GM21390 (cell line): ENCODE results near the gene HOXA1.
"Not testable (repeated sequence)": the region's sequence is repeated elsewhere in the genome, so short reads cannot be mapped to it uniquely, and the experiment has no call there.

Experiments
- ATAC-seq: cut with Tn5 transposase; IDR thresholded peaks from one replicate; pipeline ENCODE4 v1.9.1; 2021; ENCODE audit not compliant: unreplicated experiment

Gene HOXA1

DNA sequence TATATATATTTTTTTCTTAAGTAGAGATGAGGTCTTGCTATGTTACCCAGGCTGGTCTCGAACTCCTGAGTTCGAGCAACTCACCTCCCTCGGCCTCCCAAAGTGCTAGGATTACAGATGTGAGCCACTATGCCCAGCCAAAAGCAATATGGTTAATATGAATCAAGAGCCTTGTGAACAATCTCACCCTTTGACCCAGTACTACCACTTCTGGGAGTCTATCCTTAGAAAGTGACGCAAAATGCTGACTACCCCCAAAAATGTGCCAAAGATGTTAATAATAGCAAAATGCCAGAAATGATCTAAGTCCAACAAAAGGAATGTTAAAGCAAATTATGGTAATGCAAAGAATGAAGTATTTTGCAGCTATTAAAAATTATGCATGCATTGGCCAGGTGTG, 44.3 kb downstream of the HOXA1 start:
- ATAC-seq, result no peak

DNA sequence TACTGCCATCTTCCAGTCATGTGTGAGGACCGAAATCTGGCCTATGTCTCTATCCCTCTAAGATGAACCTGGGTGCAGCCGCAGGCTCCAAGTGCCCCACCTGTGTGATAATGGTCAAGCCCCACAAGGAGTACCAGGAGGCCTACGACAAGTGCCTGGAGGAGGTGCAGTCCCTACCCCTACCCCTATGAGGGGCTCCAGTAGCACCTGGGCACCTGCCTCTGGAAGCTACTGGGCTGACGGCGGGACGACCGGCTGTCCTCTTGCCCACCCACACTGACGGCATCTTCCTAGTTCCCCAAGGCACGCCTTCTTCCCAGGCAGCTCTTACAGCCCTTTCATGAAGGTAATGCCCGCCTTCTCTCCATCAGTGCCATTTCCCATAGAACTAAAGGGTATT, 47.4 kb downstream of the HOXA1 start:
- ATAC-seq, result no peak

DNA sequence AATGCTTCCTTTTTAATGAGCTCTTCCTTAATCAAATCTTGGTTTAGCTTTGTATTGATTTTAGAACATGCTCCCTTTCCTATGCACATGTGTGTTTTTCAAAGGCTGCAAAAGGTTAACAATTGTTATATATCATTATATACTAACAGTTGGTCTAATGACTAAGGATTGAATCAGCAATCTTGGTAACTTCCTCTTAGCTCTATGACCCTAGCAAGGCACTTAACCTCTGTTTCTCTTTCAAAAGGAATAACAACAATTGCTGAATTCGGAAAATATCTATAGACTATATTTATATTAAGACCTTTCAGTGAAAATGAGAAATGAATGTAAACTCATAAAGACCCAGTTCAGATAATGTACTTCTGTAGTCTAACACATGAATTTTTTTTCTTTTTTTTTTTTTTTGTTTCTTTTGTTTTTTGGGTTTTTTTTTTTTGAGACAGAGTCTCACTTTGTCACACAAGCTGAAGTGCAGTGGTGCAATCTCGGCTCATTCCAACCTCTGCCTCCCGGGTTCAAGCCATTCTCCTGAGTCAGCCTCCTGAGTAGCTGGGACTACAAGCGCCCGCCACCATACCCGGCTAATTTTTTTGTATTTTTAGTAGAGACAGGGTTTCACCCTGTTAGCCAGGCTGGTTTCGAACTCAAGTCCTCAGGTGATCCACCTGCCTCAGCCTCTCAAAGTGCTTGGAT, 48.8 kb downstream of the HOXA1 start:
- ATAC-seq, result no peak

DNA sequence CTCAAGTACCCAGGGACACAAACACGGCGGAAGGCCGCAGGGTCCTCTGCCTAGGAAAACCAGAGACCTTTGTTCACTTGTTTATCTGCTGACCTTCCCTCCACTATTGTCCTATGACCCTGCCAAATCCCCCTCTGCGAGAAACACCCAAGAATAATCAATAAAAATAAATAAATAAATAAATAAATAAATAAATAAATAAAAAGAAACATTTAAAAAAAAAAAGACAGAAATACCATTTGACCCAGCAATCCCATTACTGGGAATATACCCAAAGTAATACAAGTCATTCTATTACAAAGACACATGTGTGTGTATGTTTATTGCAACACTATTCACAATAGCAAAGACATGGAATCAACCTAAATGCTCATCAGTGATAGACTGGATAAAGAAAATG, 49.8 kb downstream of the HOXA1 start:
- not testable (repeated sequence) for ATAC-seq

DNA sequence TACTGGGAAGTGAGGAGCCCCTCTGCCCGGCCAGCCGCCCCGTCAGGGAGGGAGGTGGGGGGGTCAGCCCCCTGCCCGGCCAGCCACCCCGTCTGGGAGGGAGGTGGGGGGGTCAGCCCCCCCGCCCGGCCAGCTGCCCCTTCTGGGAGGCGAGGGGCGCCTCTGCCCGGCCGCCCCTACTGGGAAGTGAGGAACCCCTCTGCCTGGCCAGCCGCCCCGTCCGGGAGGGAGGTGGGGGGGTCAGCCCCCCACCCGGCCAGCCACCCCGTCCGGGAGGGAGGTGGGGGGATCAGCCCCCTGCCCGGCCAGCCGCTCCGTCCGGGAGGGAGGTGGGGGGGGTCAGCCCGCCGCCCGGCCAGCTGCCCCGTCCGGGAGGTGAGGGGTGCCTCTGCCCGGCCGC, 50.7 kb downstream of the HOXA1 start:
- not testable (repeated sequence) for ATAC-seq
